Body of pancreas (tissue), 4 donors: ENCODE results near the gene RIN3.
A peak's percentile ranks its signal among the peaks of the same experiment; 100 is the strongest.

Experiments used
- POLR2A ChIP-seq, 3 donors: fragments of 450-650 bp; IDR thresholded peaks; one replicate each; pipeline ENCODE4 v1.6.1; 2016; ENCODE audit warnings: antibody characterized with exemption in 3 of 3, mild to moderate bottlenecking in 2 of 3
- TF ChIP-seq, protein P1 (sequence below), 7 experiments: fragments of 450-650 bp in 4 of 7; fragments of 200-600 bp in 3 of 7; sonication (generic) in 3 of 7; IDR thresholded peaks; one replicate each; pipeline ENCODE4 v1.5.1; 2016 to 2019; ENCODE audit warnings: antibody characterized with exemption in 7 of 7

DNA sequence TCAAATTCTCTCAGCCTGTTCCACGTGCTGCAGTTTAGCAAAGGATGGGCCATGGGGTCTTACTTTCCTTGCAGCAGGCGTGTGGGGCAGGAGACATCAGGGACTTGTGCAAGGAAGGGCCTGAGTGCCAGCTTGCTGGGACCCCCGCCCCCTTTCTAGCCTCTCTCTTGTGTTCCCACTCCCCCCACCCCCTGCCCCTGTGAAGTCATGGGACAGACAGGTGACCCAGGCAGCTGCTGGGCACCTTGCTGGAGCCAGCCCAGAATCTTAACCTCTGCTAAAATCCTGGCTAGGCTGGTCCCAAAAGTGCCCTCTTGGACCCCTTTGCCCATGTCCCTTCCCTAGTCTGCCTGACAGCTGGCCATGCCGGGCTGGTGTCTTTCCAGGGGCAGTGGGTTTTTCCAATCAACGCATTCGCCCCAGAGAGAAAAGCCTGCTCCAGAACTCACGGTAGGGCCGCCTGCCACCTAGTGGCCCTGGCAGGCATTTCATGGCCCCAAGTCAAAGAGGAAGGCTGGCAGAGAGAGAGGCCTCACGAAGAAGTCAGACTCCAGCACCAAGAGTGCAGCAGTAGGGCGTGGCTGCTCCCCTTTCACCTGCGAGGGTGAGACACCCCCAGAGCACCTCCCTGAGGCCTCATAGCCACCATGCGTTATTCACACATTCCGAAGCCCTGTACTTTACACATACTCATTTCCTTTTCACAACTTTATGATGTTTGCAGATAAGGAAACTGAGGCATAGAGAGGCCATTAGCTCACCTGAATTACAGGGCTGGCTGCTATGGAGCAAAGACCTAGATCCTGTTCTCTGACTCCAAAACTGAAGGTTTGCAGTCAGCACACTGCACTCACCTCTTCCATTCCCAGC lies 167.4 kb downstream of the RIN3 start:
- TF ChIP-seq, protein P1, sequence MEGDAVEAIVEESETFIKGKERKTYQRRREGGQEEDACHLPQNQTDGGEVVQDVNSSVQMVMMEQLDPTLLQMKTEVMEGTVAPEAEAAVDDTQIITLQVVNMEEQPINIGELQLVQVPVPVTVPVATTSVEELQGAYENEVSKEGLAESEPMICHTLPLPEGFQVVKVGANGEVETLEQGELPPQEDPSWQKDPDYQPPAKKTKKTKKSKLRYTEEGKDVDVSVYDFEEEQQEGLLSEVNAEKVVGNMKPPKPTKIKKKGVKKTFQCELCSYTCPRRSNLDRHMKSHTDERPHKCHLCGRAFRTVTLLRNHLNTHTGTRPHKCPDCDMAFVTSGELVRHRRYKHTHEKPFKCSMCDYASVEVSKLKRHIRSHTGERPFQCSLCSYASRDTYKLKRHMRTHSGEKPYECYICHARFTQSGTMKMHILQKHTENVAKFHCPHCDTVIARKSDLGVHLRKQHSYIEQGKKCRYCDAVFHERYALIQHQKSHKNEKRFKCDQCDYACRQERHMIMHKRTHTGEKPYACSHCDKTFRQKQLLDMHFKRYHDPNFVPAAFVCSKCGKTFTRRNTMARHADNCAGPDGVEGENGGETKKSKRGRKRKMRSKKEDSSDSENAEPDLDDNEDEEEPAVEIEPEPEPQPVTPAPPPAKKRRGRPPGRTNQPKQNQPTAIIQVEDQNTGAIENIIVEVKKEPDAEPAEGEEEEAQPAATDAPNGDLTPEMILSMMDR (IDR thresholded peaks at IDR 0.05) = peak; percentile 63 to 85 (median 77)
- TF ChIP-seq POLR2A (IDR thresholded peaks at IDR 0.05) = no peak
